NCI-H526 treated with DMSO at 0.1 percent for 48 hours (cell line): Measurements from ENCODE around the gene IL31.
"Not testable (repeated sequence)": the region's sequence is repeated elsewhere in the genome, so short reads cannot be mapped to it uniquely, and the experiment has no call there.

Source experiments
- DNase-seq: peaks from one replicate; lab custom pipeline; 2025; lab: John Stamatoyannopoulos, UW

Gene IL31

GRCh38 chr12:122174155-122174845, at the start of gene IL31:
IL31 (minus strand) TSS chr12:122174221; CDS start chr12:122174172, 49 bp downstream.
- DNase-seq, result no peak

GRCh38 chr12:122216445-122216844, 42.4 kb upstream of the IL31 start:
- no peak for DNase-seq

- no peak for DNase-seq
Observed at GRCh38 chr12:122215771-122216170, 41.8 kb upstream of the IL31 start.

GRCh38 chr12:122208073-122208820, 34.2 kb upstream of the IL31 start:
- DNase-seq, result no peak

- no peak for DNase-seq
Observed at GRCh38 chr12:122207391-122207790, 33.4 kb upstream of the IL31 start.

- no peak for DNase-seq
Observed at GRCh38 chr12:122206976-122207375, 33.0 kb upstream of the IL31 start.

GRCh38 chr12:122206111-122206881, 32.3 kb upstream of the IL31 start:
- DNase-seq, result no peak

- no peak for DNase-seq
Observed at GRCh38 chr12:122205053-122205925, 31.3 kb upstream of the IL31 start.

GRCh38 chr12:122204167-122205052, 30.4 kb upstream of the IL31 start:
- peak; percentile 13 for DNase-seq

GRCh38 chr12:122203301-122204166, 29.5 kb upstream of the IL31 start, which contains the start of gene B3GNT4:
B3GNT4 (plus strand) TSS chr12:122203709; CDS start chr12:122204619, 910 bp downstream.
- DNase-seq, result peak; percentile 49

- DNase-seq, result not testable (repeated sequence)
Observed at GRCh38 chr12:122202811-122203210, 28.8 kb upstream of the IL31 start.

- no peak for DNase-seq
Observed at GRCh38 chr12:122202017-122202416, 28.0 kb upstream of the IL31 start.

- no peak for DNase-seq
Observed at GRCh38 chr12:122201381-122201780, 27.4 kb upstream of the IL31 start.

GRCh38 chr12:122200541-122201175, 26.6 kb upstream of the IL31 start:
- DNase-seq, result no peak

- DNase-seq, result no peak
Observed at GRCh38 chr12:122199484-122200355, 25.7 kb upstream of the IL31 start.

- no peak for DNase-seq
Observed at GRCh38 chr12:122197612-122197966, 23.6 kb upstream of the IL31 start.

- no peak for DNase-seq
Observed at GRCh38 chr12:122195405-122195804, 21.4 kb upstream of the IL31 start.

- no peak for DNase-seq
Observed at GRCh38 chr12:122194804-122195203, 20.8 kb upstream of the IL31 start.
